Lower leg skin (tissue), 4 donors: ENCODE data around the gene GTF2IRD1. TPM values are rescaled to one million over a fixed set of nuclear protein-coding genes. Genes with fewer than 3 reads are reported as not detected.

Source experiments
- DNase-seq, 2 donors: peaks; one replicate each; pipeline ENCODE4 v3.0.0-alpha.2; 2019; ENCODE audit warnings: low spot score in 2 of 2
- H3K4me3 ChIP-seq: fragments of 200-600 bp; sonication (generic); 2 replicates; pipeline ENCODE4 v1.5.1; 2017; ENCODE audit warnings: mild to moderate bottlenecking, low read depth; ENCODE audit not compliant: poor library complexity, severe bottlenecking
- CTCF ChIP-seq, 3 donors: fragments of 450-650 bp; IDR thresholded peaks; one replicate each; pipeline ENCODE4 v1.5.1; 2016; ENCODE audit warnings: antibody characterized with exemption in 3 of 3, mild to moderate bottlenecking in 3 of 3, moderate library complexity in 2 of 3
- POLR2A ChIP-seq, 2 donors: fragments of 450-650 bp; IDR thresholded peaks; one replicate each; pipeline ENCODE4 v1.6.1; 2016 to 2017; ENCODE audit warnings: antibody characterized with exemption in 2 of 2, mild to moderate bottlenecking in 1 of 2, moderate library complexity in 1 of 2
- whole genome bisulfite sequencing, 2 donors: methylation state at CpG; one replicate each; pipeline ENCODE4 v1.1.5; 2018; 5-methylcytosine and 5-hydroxymethylcytosine counted together
- intact Hi-C: fragments of 100-400 bp; cut with DNase I; formaldehyde crosslinking; loops from one replicate; pipeline ENCODE4 v1.15.0; 2023; ENCODE audit warnings: low total_unique reads
- total RNA-seq, 4 donors: library from RNA; depleted of rRNA; stranded (reverse); fragments of >200 nt; gene quantifications; one replicate each; pipeline ENCODE4 v1.1.0, GENCODE V29; 2016

The GTF2IRD1 gene
- total RNA-seq, 4 donors from 2014 or later = 28.5 to 49.9 (median 43.2) TPM

GRCh38 chr7:74470504-74470903 lies 16.8 kb downstream of the GTF2IRD1 start:
- TF ChIP-seq POLR2A (IDR thresholded peaks at IDR 0.05) (no peak), CTCF (IDR thresholded peaks at IDR 0.05) (no peak)
- no peak for DNase-seq
- no peak overlapping the region for H3K4me3 ChIP-seq
- WGBS, 2 donors = 96 to 98% methylated on average over 8 of the region's 8 CpGs
- intact Hi-C loops = no loop called here

- no peak for DNase-seq
- intact Hi-C loops = no loop called here
- 70 to 72% methylated on average over 5 of the region's 5 CpGs for WGBS, 2 donors
- no peak overlapping the region for H3K4me3 ChIP-seq
- TF ChIP-seq POLR2A (IDR thresholded peaks at IDR 0.05) (no peak), CTCF (IDR thresholded peaks at IDR 0.05) (no peak)
Measured at GRCh38 chr7:74473116-74473515, 19.4 kb downstream of the GTF2IRD1 start.

- no peak for DNase-seq
- WGBS, 2 donors = 84 to 85% methylated on average over 3 to 4 of the region's 4 CpGs
- no peak overlapping the region for H3K4me3 ChIP-seq
- TF ChIP-seq CTCF (IDR thresholded peaks at IDR 0.05) (no peak), POLR2A (IDR thresholded peaks at IDR 0.05) (no peak)
- intact Hi-C loops = no loop called here
Measured at GRCh38 chr7:74474271-74474865, 20.7 kb downstream of the GTF2IRD1 start.

- TF ChIP-seq POLR2A (IDR thresholded peaks at IDR 0.05) (no peak), CTCF (IDR thresholded peaks at IDR 0.05) (no peak)
- intact Hi-C loops = no loop called here
- no peak overlapping the region for H3K4me3 ChIP-seq
- WGBS, 2 donors = 55 to 68% methylated on average over 15 of the region's 15 CpGs
- no peak for DNase-seq
Measured at GRCh38 chr7:74475243-74475986, 21.7 kb downstream of the GTF2IRD1 start.

- intact Hi-C loops = no loop called here
- 49 to 51% methylated on average over 8 of the region's 8 CpGs for WGBS, 2 donors
- DNase-seq = no peak
- no peak for TF ChIP-seq POLR2A (IDR thresholded peaks at IDR 0.05)
- no peak overlapping the region for H3K4me3 ChIP-seq
Measured at GRCh38 chr7:74475987-74476350, 22.3 kb downstream of the GTF2IRD1 start.

GRCh38 chr7:74476626-74477025 lies 22.9 kb downstream of the GTF2IRD1 start:
- TF ChIP-seq CTCF (IDR thresholded peaks at IDR 0.05) = no peak
- TF ChIP-seq POLR2A (IDR thresholded peaks at IDR 0.05) = no peak
- no peak for DNase-seq
- intact Hi-C loops = no loop called here
- H3K4me3 ChIP-seq = no peak overlapping the region
- WGBS, 2 donors = 76 to 82% methylated on average over 8 of the region's 8 CpGs
